ENCODE results near the gene WWOX.

The WWOX gene

DNA sequence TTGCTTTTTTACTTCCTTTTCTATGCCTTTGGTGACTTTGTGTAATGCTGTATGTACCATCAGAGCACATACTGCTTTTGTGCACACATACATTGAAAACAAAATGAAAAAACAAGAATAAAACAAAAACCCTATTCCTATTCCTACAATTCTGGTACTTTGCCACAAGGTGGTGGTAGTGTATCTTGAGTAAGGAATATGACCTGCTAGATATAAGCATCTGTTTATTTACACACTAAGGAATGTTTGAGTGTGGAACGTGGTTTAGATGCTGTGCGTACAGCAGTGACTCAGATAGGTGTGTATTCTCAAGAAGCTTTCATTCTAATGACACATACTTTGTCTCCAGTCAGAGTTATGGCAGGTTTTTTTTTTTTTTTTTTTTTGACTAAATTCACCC, 606.2 kb downstream of the WWOX start:
- no peaks in the 10 kb centered on the region for H3K36me3 ChIP-seq (ENCODE audit: control insufficient read depth in 1 of 2, insufficient read depth in 2 of 2, low read length in 2 of 2)

DNA sequence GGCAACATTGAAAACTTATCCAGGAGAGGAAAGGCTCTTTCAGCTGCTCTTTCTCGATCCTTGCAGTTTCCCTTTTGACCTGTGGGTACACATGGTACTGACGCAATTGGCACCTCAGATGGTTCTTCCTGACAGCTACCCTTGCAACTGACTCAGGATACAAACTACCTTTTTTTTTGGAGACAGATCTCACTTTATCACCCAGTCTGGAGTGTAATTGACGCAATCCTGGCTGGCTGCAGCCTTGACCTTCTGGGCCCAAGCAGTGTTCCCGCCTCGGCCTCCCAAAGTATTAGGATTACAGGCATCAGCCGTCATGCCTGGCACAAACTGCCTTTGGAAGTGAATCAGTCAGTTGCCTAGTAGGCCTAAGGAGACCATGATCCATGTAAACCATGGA, 607.2 kb downstream of the WWOX start:
- Histone ChIP-seq H2AK5ac (ENCODE audit: low read length) (no peak overlapping the region), H3K14ac (ENCODE audit: low read length) (no peak overlapping the region), H3K18ac (ENCODE audit: low read length) (no peak overlapping the region), H3K23ac (ENCODE audit: low read length) (no peak overlapping the region), H3K9me3 (ENCODE audit: insufficient read depth, low read depth, low read length) (no peaks in the 10 kb centered on the region), H3K4me2 (ENCODE audit: low read length) (no peak overlapping the region), H4K91ac (ENCODE audit: low read depth, low read length) (no peak overlapping the region), H4K8ac (ENCODE audit: low read depth, low read length) (no peak overlapping the region), H2BK5ac (ENCODE audit: low read depth, low read length, poor library complexity) (no peak overlapping the region), H3K27ac (ENCODE audit: low read depth, low read length) (no peak overlapping the region), H2BK120ac (ENCODE audit: insufficient read depth, low read length, poor library complexity) (no peak overlapping the region), H3K4me1 (ENCODE audit: control insufficient read depth in 1 of 2, insufficient read depth in 2 of 2, low read length in 2 of 2) (peaks cover 0 to 2% of the 10 kb centered on the region in 2 experiments), H3K4me3 (ENCODE audit: low read depth, low read length) (no peak overlapping the region), H3K4ac (ENCODE audit: low read depth, low read length) (no peak overlapping the region), H3K79me2 (ENCODE audit: control insufficient read depth, insufficient read depth, low read length, poor library complexity) (no peaks in the 10 kb centered on the region), H3K9ac (ENCODE audit: low read length) (no peak overlapping the region), H4K12ac (ENCODE audit: low read depth, low read length) (no peak overlapping the region), H2BK12ac (ENCODE audit: low read length) (no peak overlapping the region), H3K79me1 (ENCODE audit: low read length) (peaks cover 5% of the 10 kb centered on the region), H3K36me3 (ENCODE audit: control insufficient read depth in 1 of 2, insufficient read depth in 2 of 2, low read length in 2 of 2) (no peaks in the 10 kb centered on the region), H3K27me3 (ENCODE audit: insufficient read depth, low read length) (no peaks in the 10 kb centered on the region), H2AFZ (ENCODE audit: insufficient read depth, low read length, poor library complexity) (no peak overlapping the region)
- DNase-seq, result no peak
- WGBS (ENCODE audit: extremely low coverage, insufficient coverage, insufficient read length), result no CpG with 5 or more reads among the region's 6 CpGs

More for the DNA sequence above, 606.2 kb downstream of the WWOX start:
- Histone ChIP-seq H3K18ac (ENCODE audit: low read length) (no peak overlapping the region), H3K4me1 (ENCODE audit: control insufficient read depth in 1 of 2, insufficient read depth in 2 of 2, low read length in 2 of 2) (peaks cover 0 to 2% of the 10 kb centered on the region in 2 experiments), H4K8ac (ENCODE audit: low read depth, low read length) (no peak overlapping the region), H3K4me2 (ENCODE audit: low read length) (no peak overlapping the region), H3K4me3 (ENCODE audit: low read depth, low read length) (no peak overlapping the region), H4K12ac (ENCODE audit: low read depth, low read length) (no peak overlapping the region), H2BK5ac (ENCODE audit: low read depth, low read length, poor library complexity) (no peak overlapping the region), H3K9ac (ENCODE audit: low read length) (no peak overlapping the region), H3K9me3 (ENCODE audit: insufficient read depth, low read depth, low read length) (no peaks in the 10 kb centered on the region), H3K14ac (ENCODE audit: low read length) (no peak overlapping the region), H3K4ac (ENCODE audit: low read depth, low read length) (no peak overlapping the region), H4K91ac (ENCODE audit: low read depth, low read length) (no peak overlapping the region), H2BK120ac (ENCODE audit: insufficient read depth, low read length, poor library complexity) (no peak overlapping the region), H3K79me2 (ENCODE audit: control insufficient read depth, insufficient read depth, low read length, poor library complexity) (no peaks in the 10 kb centered on the region), H2AK5ac (ENCODE audit: low read length) (no peak overlapping the region), H3K27me3 (ENCODE audit: insufficient read depth, low read length) (no peaks in the 10 kb centered on the region), H3K79me1 (ENCODE audit: low read length) (peaks cover 5% of the 10 kb centered on the region), H3K27ac (ENCODE audit: low read depth, low read length) (no peak overlapping the region), H3K23ac (ENCODE audit: low read length) (no peak overlapping the region), H2AFZ (ENCODE audit: insufficient read depth, low read length, poor library complexity) (no peak overlapping the region), H2BK12ac (ENCODE audit: low read length) (no peak overlapping the region)
- no CpG with 5 or more reads among the region's 2 CpGs for WGBS (ENCODE audit: extremely low coverage, insufficient coverage, insufficient read length)
- peak; percentile 58 to 70 for DNase-seq

DNA sequence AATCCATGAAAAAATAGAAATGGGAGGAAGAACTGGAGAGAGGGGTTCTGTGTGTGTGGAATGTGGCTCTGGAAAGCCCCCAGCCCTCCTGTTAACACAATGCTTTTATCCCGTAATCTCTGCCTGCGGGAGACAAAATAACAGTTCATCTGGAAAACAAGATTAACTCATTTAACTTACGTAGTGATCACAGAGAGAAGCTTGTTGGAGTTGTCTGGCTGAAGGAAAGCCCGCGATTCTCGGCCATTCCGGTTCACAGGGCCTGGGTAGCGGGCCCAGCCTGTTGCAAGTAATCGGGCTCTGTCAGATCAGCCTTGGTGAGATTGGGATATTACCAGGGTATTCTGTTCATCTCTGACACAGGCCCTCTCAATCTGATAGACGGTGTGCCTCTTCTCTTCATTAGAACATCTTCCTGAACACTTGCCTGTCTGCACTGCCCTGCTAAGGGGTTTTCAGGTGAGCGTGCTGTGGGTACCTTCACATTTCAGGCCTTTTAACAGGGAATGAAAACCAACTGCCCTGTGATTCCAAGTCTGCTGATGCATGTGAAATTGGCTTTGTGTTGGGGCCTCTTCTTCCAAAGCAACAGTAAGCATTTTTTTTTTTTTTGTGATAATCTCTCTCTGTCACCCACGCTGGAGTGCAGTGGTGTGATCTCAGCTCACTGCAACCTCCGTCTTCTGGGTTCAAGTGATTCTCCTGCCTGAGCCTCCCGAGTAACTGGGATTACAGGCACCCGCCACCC, 609.9 kb downstream of the WWOX start:
- Histone ChIP-seq H3K23ac (ENCODE audit: low read length) (no peak overlapping the region), H2AFZ (ENCODE audit: insufficient read depth, low read length, poor library complexity) (no peak overlapping the region), H3K27me3 (ENCODE audit: insufficient read depth, low read length) (no peaks in the 10 kb centered on the region), H3K4me1 (ENCODE audit: control insufficient read depth in 1 of 2, insufficient read depth in 2 of 2, low read length in 2 of 2) (peaks cover 0 to 2% of the 10 kb centered on the region in 2 experiments), H2AK5ac (ENCODE audit: low read length) (no peak overlapping the region), H3K27ac (ENCODE audit: low read depth, low read length) (no peak overlapping the region), H4K8ac (ENCODE audit: low read depth, low read length) (no peak overlapping the region), H3K79me1 (ENCODE audit: low read length) (peaks cover 3% of the 10 kb centered on the region), H2BK120ac (ENCODE audit: insufficient read depth, low read length, poor library complexity) (no peak overlapping the region), H3K4me2 (ENCODE audit: low read length) (no peak overlapping the region), H3K14ac (ENCODE audit: low read length) (no peak overlapping the region), H3K9me3 (ENCODE audit: insufficient read depth, low read depth, low read length) (no peaks in the 10 kb centered on the region), H3K9ac (ENCODE audit: low read length) (no peak overlapping the region), H3K36me3 (ENCODE audit: control insufficient read depth in 1 of 2, insufficient read depth in 2 of 2, low read length in 2 of 2) (no peaks in the 10 kb centered on the region), H3K4me3 (ENCODE audit: low read depth, low read length) (no peak overlapping the region), H4K12ac (ENCODE audit: low read depth, low read length) (no peak overlapping the region), H3K79me2 (ENCODE audit: control insufficient read depth, insufficient read depth, low read length, poor library complexity) (no peaks in the 10 kb centered on the region), H4K91ac (ENCODE audit: low read depth, low read length) (peak overlapping the region; percentile 15), H3K4ac (ENCODE audit: low read depth, low read length) (no peak overlapping the region), H2BK5ac (ENCODE audit: low read depth, low read length, poor library complexity) (no peak overlapping the region), H2BK12ac (ENCODE audit: low read length) (no peak overlapping the region), H3K18ac (ENCODE audit: low read length) (no peak overlapping the region)
- no peak for DNase-seq
- WGBS (ENCODE audit: extremely low coverage, insufficient coverage, insufficient read length), result no CpG with 5 or more reads among the region's 15 CpGs

DNA sequence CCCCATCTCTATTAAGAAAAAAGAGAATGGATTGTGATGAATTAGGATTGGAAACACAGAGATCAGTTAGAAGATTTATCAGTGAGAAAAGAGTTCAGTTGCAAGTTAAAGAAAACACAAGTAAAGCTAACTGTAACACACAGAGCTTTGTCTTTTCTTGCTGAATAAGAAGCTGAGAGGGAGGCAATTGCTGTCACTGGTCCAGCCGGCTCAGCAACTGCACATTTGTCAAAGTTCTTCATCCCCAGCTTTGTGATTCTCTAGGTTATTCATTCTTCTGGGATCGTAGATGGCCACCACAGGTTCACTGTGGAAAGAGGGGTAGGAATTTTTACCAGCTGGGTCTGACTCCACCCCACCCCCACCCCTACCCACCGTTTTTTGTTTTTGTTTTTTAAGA, 615.7 kb downstream of the WWOX start:
- Histone ChIP-seq H2AFZ (ENCODE audit: insufficient read depth, low read length, poor library complexity) (no peak overlapping the region), H4K91ac (ENCODE audit: low read depth, low read length) (no peak overlapping the region), H2AK5ac (ENCODE audit: low read length) (no peak overlapping the region), H3K18ac (ENCODE audit: low read length) (no peak overlapping the region), H3K4me3 (ENCODE audit: low read depth, low read length) (no peak overlapping the region), H2BK120ac (ENCODE audit: insufficient read depth, low read length, poor library complexity) (no peak overlapping the region), H3K4me1 (ENCODE audit: control insufficient read depth in 1 of 2, insufficient read depth in 2 of 2, low read length in 2 of 2) (no peaks in the 10 kb centered on the region), H3K27ac (ENCODE audit: low read depth, low read length) (no peak overlapping the region), H3K79me2 (ENCODE audit: control insufficient read depth, insufficient read depth, low read length, poor library complexity) (no peaks in the 10 kb centered on the region), H3K4ac (ENCODE audit: low read depth, low read length) (no peak overlapping the region), H3K23ac (ENCODE audit: low read length) (no peak overlapping the region), H3K79me1 (ENCODE audit: low read length) (peaks cover 1% of the 10 kb centered on the region), H3K4me2 (ENCODE audit: low read length) (no peak overlapping the region), H3K14ac (ENCODE audit: low read length) (no peak overlapping the region), H3K36me3 (ENCODE audit: control insufficient read depth in 1 of 2, insufficient read depth in 2 of 2, low read length in 2 of 2) (no peaks in the 10 kb centered on the region), H4K8ac (ENCODE audit: low read depth, low read length) (no peak overlapping the region), H2BK5ac (ENCODE audit: low read depth, low read length, poor library complexity) (no peak overlapping the region), H3K27me3 (ENCODE audit: insufficient read depth, low read length) (no peaks in the 10 kb centered on the region), H2BK12ac (ENCODE audit: low read length) (no peak overlapping the region), H4K12ac (ENCODE audit: low read depth, low read length) (no peak overlapping the region), H3K9ac (ENCODE audit: low read length) (no peak overlapping the region), H3K9me3 (ENCODE audit: insufficient read depth, low read depth, low read length) (no peaks in the 10 kb centered on the region)
- no CpG with 5 or more reads among the region's 3 CpGs for WGBS (ENCODE audit: extremely low coverage, insufficient coverage, insufficient read length)
- no peak for DNase-seq
